Neural crest cell (in vitro differentiated cells): Measurements from ENCODE around the gene H2BW2. TPM values are rescaled to one million over a fixed set of nuclear protein-coding genes. Genes with fewer than 3 reads are reported as not detected.

Experiments
- DNase-seq: peaks from one replicate; pipeline ENCODE4 v3.0.0; 2021; ENCODE audit warnings: low read depth, mixed read lengths, low spot score
- H3K27ac Mint-ChIP-seq: one replicate; pipeline ENCODE4 v1.8.0; 2021; ENCODE audit warnings: mild to moderate bottlenecking, mixed read lengths; ENCODE audit not compliant: unreplicated experiment
- H3K27me3 Mint-ChIP-seq: 2 replicates; pipeline ENCODE4 v1.8.0; 2021; ENCODE audit warnings: low read depth, mild to moderate bottlenecking, mixed read lengths
- H3K36me3 Mint-ChIP-seq: 2 replicates; pipeline ENCODE4 v1.8.0; 2021; ENCODE audit warnings: low read depth, mild to moderate bottlenecking, mixed read lengths
- H3K4me1 Mint-ChIP-seq: 2 replicates; pipeline ENCODE4 v1.8.0; 2021; ENCODE audit warnings: mixed read lengths
- H3K4me3 Mint-ChIP-seq: one replicate; pipeline ENCODE4 v1.8.0; 2021; ENCODE audit warnings: mild to moderate bottlenecking, mixed read lengths
- H3K9me3 Mint-ChIP-seq: 2 replicates; pipeline ENCODE4 v1.8.0; 2021; ENCODE audit warnings: mixed read lengths
- total RNA-seq: library from RNA; stranded (reverse); gene quantifications from 2 replicates; pipeline ENCODE4 v1.2.1, GENCODE V29; 2021
- TF ChIP-seq, protein P1 (sequence below): fragments of 200-600 bp; sonication (generic); conservative IDR thresholded peaks from 2 replicates; pipeline ENCODE4 v1.5.0; 2021; ENCODE audit warnings: antibody characterized with exemption, mild to moderate bottlenecking

Gene H2BW2
- total RNA-seq, 1 donor from 2014 or later = 0.51 TPM

DNA sequence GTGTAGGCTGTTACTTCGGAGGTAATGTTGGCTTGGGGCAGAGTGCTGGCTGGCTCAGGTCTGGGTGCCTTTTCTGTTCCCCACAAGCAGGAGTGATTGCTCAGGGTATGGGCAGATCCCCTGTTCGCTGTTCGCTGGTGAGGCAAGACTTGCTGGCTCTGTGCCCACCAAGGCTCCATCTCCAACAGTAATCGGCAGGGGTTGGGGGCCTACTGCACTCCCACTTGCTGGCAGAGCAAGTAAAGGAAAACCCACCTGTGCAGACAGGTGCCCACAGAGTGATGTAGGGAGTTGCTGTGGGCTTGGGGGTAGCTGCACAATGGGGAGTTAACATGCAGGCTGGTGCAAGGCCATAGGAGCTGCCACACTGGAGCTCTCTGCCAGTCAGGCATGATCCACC lies 44.3 kb downstream of the H2BW2 start:
- TF ChIP-seq, protein P1, sequence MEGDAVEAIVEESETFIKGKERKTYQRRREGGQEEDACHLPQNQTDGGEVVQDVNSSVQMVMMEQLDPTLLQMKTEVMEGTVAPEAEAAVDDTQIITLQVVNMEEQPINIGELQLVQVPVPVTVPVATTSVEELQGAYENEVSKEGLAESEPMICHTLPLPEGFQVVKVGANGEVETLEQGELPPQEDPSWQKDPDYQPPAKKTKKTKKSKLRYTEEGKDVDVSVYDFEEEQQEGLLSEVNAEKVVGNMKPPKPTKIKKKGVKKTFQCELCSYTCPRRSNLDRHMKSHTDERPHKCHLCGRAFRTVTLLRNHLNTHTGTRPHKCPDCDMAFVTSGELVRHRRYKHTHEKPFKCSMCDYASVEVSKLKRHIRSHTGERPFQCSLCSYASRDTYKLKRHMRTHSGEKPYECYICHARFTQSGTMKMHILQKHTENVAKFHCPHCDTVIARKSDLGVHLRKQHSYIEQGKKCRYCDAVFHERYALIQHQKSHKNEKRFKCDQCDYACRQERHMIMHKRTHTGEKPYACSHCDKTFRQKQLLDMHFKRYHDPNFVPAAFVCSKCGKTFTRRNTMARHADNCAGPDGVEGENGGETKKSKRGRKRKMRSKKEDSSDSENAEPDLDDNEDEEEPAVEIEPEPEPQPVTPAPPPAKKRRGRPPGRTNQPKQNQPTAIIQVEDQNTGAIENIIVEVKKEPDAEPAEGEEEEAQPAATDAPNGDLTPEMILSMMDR = no peak
- Mint-ChIP-seq H3K9me3 (no peaks in the 10 kb centered on the region), H3K27ac (no peak overlapping the region), H3K4me1 (no peaks in the 10 kb centered on the region), H3K4me3 (no peak overlapping the region), H3K27me3 (peaks cover 11% of the 10 kb centered on the region), H3K36me3 (no peaks in the 10 kb centered on the region)
- DNase-seq = no peak

- H3K4me1 Mint-ChIP-seq = no peaks in the 10 kb centered on the region
- no peak for DNase-seq
- peaks cover 11% of the 10 kb centered on the region for H3K27me3 Mint-ChIP-seq
- H3K4me3 Mint-ChIP-seq = no peak overlapping the region
- no peak overlapping the region for H3K27ac Mint-ChIP-seq
- no peaks in the 10 kb centered on the region for H3K36me3 Mint-ChIP-seq
- TF ChIP-seq, protein P1 = no peak
- no peaks in the 10 kb centered on the region for H3K9me3 Mint-ChIP-seq
These were observed 45.0 kb downstream of the H2BW2 start for GRCh38 chrX:104084534-104085277.

DNA sequence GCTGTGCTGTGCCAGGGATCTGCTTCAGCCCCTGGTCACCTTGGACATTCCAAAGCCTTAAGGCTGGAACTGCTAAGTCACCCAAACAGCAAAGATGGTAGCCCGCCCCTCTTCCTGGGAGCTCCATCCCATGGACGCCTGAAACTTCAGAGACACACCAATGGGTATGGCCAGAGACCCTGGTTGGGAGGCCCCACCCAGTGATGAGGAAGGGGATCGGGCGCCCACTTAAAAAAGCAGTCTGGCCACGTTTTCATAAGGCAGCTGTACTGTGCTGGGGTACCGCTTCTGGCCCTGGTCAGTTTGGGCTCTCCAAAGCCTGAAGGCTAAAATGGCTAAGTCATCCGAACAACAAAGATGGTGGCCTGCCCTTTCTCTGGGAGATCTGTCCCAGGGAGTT lies 45.7 kb downstream of the H2BW2 start:
- Mint-ChIP-seq H3K4me3 (no peak overlapping the region), H3K36me3 (no peaks in the 10 kb centered on the region), H3K27me3 (peaks cover 11% of the 10 kb centered on the region), H3K4me1 (no peaks in the 10 kb centered on the region), H3K9me3 (no peaks in the 10 kb centered on the region), H3K27ac (no peak overlapping the region)
- no peak for DNase-seq
- TF ChIP-seq, protein P1 = no peak

- DNase-seq = no peak
- H3K36me3 Mint-ChIP-seq = no peaks in the 10 kb centered on the region
- H3K27ac Mint-ChIP-seq = no peak overlapping the region
- H3K27me3 Mint-ChIP-seq = peaks cover 12% of the 10 kb centered on the region
- H3K9me3 Mint-ChIP-seq = no peaks in the 10 kb centered on the region
- H3K4me3 Mint-ChIP-seq = no peak overlapping the region
- H3K4me1 Mint-ChIP-seq = no peaks in the 10 kb centered on the region
- TF ChIP-seq, protein P1 = no peak
These were observed 46.2 kb downstream of the H2BW2 start for GRCh38 chrX:104085919-104086318.

Other genes starting within 250 kb of the H2BW2 start
- gene RAB9B, start 207.7 kb upstream of the H2BW2 start, total RNA-seq = 3.4 and 3.7 TPM in 2 replicates
- gene TMSB15B, start 77.3 kb upstream of the H2BW2 start, total RNA-seq = 36.8 and 40.7 TPM in 2 replicates
- not detected in 2 replicates for gene H2BW1, start 26.2 kb upstream of the H2BW2 start, total RNA-seq
- gene TMSB15C, start 36.3 kb downstream of the H2BW2 start, total RNA-seq = 18.7 and 23.2 TPM in 2 replicates
- 8.7 and 9.3 TPM in 2 replicates for gene ZCCHC18, start 72.6 kb downstream of the H2BW2 start, total RNA-seq
- gene SLC25A53, start 117.1 kb downstream of the H2BW2 start, total RNA-seq = 6.2 and 6.8 TPM in 2 replicates
- gene FAM199X, start 126.5 kb downstream of the H2BW2 start, total RNA-seq = 17.4 and 18.2 TPM in 2 replicates
- gene ESX1, start 215.0 kb downstream of the H2BW2 start, total RNA-seq = not detected in 2 replicates